Hematopoietic multipotent progenitor cell treated with erythropoietin and hydrocortisone succinate and interleukin-3 and kit ligand, for 8 days (in vitro differentiated cells): ENCODE results near the gene C1R.

Source experiments
- DNase-seq: peaks from one replicate; pipeline ENCODE4 v3.0.0-alpha.2; 2015

The C1R gene

DNA sequence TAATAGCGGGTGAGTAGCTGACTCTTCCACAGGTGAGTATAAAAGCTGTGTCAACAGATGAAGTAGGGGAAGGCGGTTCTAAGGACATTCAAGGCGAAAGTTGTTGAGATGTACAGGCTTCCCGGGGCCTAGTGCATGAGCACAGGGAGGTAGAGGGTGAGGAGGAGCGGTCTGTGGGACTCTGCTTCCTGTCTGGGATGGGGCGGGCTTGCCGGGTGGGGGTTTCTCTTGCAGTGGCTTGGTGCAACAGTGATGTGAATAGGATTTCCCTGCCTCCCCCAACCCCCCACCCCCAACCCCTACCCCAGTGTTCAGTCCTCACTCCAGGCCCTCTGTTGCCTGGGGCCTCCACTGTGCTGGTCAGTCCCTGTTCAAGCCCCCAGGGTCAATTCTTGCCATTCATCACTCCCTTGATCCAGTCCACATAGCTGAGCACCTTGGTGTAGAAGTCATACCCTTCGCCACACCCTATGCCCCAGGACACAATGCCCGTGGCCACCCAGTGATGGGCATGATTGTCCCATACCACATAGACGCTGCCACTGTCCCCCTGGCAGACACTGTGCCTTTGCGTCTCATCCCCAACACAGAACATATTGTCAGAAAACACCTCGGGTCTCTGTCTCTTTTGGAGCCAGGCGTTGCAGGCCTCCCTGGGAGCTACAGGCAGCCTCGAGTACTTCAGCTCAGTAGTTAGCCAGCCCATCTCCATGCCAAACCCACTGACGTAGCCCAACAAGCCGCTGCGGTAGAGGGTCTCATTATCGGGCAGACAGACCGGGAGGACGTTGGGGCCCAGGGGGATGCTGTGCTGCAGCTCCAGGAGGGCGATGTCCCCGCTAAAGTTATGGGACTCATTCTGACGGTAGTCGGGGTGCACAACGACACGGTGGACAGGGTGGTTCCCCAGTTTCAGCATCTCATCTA lies 4.0 kb upstream of the C1R start:
- DNase-seq, result no peak

DNA sequence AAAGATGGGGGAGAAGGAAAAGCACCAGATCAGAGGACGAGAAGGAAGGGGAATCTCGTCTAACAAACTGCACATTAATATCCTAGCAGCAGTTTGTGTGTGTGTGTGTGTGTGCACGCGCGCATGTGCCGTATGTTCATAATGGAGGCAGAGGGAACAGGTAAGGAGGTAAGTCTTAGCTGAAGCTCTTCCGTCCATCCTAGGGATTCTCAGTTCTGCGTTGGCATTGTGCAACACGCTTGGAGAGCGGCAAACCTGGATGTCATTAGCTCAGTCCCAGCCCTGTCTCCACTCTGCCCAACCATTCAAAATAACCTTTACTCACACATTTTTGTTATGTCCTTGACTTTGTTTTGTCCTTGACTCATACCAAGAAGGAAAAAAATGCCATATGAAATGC lies 1.6 kb upstream of the C1R start:
- no peak for DNase-seq

- DNase-seq, result no peak
Measured at GRCh38 chr12:7093486-7093885, 1.2 kb upstream of the C1R start.

DNA sequence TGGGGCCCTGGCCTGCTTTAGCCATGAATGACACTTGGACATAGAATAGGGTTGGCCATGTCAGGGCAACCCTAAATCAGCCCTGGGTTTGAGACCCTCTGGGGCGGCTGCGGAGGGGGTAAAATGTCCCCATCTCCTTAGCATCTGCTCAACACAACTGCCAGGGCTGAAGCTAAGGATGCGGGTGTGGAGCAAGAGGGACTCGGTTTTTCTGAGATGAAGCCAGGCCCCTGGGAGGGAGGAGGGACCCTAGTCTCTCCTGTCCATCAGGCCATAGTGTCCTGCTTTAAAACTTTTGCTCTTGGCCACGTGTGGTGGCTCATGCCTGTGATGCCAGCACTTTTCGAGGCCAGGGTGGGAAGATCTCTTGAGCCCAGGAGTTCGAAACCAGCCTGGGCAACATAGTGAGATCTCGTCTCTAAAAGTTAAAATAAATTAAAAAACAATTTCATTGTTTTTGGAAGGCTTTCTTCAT lies 778 bp upstream of the C1R start:
- no peak for DNase-seq

GRCh38 chr12:7091660-7092228 lies 501 bp downstream of the C1R start:
- DNase-seq, result no peak

DNA sequence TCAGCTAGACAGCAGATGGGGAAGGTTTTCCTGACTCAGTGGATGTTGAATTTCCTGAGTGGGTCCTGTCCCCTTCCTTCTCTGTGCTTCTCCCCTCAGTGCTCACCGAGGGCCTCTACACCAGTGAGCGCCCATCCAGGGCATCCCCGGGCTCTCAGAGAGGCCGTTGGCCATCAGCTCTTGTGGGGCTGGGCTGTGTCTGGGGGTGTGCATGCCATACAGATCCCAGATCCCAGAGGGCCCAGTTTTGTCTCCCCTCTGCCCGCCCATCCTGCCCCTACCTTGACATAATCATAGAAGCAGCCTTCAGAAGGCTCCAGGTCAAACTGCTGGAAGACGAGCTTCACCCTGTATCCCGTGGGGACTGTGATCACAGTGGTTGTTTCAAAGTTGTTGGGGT lies 1.1 kb downstream of the C1R start:
- DNase-seq, result no peak

DNA sequence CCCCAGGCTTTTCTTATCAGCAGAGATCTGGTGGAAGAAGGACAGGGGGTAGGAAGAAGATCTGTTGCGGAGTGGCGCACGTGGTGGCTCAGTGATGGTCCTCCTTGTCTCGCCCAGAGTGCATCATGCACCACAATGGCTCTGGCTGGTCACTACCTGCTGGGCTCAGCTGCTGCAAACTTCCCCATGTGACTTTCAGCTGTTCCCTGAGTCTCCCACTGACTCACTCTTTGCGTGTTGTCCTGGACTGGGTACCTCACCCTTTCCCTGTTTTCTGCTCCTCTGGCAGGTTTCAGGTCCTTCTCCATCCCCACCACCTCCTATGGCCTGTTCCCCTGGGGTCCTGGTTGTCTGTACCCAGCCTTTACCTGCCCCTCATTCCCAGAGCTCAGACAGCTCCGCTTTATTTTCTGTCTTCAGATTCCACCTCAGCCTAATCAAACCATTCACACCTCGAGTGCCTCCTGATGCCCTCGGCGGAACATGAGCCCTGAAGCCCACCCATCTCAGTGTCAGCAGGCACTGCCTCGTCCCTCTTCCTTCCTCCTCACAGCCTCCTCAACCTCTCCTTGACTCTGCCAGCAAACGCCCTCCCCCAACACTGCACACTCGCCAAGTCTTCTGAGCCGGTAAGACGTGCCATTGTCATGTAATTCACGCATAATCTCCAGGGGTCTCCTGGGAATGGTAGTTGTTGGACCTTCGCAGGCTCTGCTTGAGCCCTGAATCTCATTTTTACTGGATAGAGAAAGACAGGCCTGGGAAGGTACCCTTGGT lies 1.8 kb downstream of the C1R start:
- DNase-seq, result no peak

DNA sequence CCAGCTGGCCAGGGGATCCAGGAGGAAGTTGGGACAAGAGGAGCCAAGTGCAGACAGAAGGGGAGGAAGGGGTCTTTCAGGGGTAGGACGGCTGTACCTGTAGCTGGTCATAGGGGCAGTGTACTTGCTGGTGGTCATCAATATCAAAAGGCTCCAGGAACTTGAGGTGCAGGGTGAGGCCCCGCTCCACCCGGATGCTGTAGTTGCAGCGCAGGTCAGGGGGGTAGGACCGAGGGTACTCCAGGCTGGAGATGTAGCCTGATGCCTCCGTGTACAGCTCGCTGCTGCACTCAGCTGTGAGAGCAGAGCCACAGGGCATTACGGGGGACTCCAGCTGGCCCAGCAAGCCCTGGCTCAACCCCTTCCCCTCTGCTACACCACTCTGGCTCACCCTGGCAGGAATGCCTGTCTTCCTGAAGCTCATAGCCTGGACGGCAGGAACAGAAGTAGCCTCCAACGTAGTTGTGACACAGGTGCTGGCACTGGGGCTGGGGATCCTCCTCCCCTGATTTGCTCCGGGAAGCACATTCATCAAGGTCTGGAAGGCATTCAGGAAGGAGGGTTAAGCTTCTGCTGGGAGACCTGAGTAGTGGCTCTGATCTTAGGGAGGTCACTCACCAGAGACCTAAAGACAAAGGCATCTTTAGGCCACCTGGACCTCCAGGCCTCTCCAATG lies 2.9 kb downstream of the C1R start:
- DNase-seq, result no peak

DNA sequence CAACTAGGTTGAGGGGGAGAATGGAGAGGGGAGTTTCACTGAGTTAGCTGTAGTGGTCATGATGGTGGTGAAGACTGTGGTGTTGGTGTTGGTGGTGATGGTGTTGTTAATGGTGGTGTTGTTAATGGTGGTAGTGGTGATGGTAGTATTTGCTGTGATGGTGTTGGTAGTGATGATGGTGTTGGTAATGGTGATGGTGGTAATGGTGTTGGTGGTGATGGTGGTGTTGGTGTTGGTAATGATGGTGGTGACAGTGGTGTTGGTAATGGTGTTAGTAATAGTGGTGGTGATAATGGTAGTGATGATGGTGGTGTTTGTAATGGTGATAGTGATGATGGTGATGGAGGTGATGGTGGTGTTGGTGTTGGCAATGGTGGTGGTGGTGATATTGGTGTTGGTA lies 9.1 kb downstream of the C1R start:
- no peak for DNase-seq

DNA sequence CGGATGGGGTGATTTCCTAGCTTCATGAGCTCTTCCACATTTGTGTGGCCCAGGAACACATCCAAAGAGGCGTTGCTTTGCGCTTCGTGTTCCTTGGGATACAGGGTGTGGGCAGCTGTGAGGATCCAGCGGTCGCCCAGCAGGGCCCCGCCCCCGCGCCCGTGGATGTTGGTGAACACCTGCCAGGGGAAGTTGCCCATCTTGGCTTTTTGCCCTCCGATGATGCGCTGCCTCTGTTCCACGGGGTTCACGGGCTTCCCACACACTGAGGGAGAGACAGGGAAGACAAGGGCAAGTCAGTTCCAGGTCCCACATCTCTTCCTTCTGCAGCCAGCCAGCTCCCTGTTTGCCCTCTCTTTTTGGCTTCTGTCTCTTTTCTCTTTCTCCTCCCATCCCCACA lies 11.2 kb downstream of the C1R start:
- no peak for DNase-seq

GRCh38 chr12:7079826-7080125 lies 12.5 kb downstream of the C1R start:
- DNase-seq, result no peak

DNA sequence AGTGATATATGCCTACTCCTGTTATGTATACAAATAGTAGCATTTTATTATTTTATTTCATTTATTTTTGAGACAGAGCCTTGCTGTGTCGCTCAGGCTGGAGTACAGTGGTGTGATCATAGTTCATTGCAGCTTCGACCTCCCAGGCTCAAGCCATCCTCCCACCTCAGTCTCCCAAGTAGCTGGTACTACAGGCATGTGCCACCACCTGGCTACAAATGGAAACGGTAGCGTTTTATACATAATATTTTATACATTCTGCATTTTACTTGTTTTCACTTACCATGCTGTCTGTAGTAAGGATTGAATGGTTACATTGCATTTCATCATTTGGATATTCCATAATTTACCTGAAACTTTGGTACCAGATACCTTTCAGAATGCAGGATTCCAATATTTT lies 14.1 kb downstream of the C1R start:
- DNase-seq, result peak; percentile 22

DNA sequence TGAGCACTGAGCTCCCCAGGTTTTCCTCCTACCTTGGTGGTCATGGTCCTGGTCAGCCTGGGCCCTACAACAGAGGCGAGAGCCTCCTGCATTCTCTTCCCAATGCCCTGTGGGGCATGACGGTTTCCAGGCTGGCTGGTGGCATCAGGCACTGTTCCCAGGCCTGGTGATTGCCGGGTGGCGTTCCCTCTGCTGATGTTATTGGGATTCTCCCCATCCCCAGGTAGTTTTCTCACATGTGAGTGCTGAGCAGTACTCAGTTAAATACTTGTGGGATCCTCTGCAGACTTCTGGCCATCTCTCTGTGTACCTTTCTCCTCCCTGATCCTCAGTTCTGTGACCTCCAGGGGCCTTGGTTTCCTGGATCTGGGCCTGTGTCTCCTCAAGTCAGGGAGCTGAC lies 15.8 kb downstream of the C1R start:
- no peak for DNase-seq

DNA sequence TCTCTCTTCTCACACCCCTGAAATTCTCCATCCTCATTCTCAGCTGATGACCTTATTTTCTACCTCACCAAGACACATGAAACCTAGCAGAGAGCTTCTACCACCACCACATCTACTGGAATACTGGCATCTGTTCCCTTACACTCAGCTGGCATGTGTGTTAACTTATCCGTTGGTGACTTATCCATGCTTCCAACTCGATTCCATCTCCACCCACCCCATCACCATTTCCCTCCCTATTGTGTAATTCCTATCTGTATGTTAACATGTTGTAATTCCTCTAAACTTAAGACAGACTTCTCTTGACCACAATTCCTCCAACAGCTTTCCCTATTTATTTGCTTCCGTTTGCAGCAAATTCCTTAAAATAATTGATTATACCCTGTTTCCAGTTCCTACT lies 16.3 kb downstream of the C1R start:
- no peak for DNase-seq

- DNase-seq, result no peak
Measured at GRCh38 chr12:7075518-7075917, 16.7 kb downstream of the C1R start.

DNA sequence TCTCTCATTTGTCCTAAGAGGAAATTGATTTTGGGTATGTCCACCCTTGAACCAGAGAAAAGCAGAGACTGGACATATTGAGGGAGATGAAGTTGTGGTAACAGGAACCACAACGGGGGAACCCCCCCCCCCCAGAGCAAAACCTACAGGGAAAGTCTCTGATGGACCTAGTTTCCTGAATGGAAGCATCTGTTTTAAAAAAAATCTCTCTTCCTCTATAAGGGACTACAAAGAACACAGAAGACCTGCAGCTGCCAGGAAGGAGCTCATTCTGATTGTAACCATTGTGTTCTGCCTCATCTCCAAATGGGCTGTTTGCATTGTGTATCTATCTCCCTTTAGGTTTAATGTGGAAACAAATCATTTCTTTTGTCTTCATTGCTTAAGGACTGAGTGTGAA lies 18.3 kb downstream of the C1R start:
- no peak for DNase-seq

- DNase-seq, result no peak
Measured at GRCh38 chr12:7072554-7072953, 19.7 kb downstream of the C1R start.

DNA sequence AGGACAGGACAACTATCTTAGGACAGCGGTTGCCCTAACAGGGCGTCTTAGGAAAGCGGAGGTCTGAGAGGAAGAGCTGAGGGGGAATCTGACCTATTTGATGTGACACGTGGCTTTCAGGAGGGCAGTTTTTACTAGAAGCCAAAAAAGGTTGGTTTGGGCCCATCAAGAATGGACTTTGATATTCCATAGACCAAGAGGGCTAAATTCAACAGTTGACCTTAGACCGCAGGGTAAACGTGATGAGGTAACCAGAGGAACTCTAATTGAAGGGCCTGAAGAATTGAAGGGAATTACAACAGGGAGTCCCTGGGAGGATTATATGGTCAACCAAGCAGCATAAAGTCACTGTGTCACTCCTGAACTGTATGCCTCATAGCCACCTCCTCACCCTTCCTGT lies 20.2 kb downstream of the C1R start:
- no peak for DNase-seq

DNA sequence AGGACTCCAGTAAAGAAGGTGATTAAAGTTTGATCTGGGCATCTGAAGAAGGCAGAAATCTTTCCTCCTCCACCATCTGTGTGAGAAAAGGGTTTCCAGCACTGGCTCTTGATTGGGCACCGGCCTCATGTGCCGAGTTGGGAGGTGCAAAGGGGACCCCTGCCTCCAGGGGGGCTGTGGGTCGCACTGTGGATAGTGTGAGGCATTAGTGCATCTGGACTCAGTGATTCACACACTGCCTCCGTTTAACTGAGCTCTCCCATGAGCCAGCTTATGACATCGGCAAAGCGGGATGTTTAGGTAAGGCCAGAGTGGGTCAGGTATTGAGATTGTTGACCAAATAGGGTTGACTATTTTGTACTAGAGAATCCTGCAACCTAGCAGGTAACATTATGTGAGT lies 22.9 kb downstream of the C1R start:
- no peak for DNase-seq

DNA sequence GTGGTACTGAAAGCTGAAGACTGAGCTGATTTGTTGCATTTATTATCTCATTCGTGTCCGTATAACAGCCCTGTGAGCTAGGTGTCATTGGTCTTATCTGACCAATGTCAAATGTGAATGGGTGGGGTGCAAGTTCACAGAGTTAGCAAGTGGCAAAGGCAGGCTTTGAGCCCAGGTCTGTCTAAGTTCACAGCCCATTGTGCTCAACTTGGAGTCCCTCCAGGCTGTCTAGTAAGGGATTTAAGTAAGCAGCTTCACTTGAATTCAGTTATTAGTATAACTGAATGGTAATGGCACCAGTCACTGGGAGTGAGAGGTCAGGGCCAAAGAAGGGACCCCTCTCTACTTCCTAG lies 23.3 kb downstream of the C1R start:
- peak; percentile 93 for DNase-seq

- peak; percentile 80 for DNase-seq
Measured at GRCh38 chr12:7068240-7068993, 23.8 kb downstream of the C1R start.

- DNase-seq, result no peak
Measured at GRCh38 chr12:7067096-7067495, 25.1 kb downstream of the C1R start.

- no peak for DNase-seq
Measured at GRCh38 chr12:7066596-7066995, 25.6 kb downstream of the C1R start.
